ENCODE results near the gene AP1S1. TPM values are rescaled to one million over a fixed set of nuclear protein-coding genes. Genes with fewer than 3 reads are reported as not detected.

Gene AP1S1
- total RNA-seq, 4 donors from 2014 or later, result 28.2 to 44.4 (median 35.5) TPM

GRCh38 chr7:101208794-101209193, 54.5 kb downstream of the AP1S1 start:
- DNase-seq (ENCODE audit: extremely low spot score), result no peak
- peaks cover 44 to 81% (median 80%) of the 10 kb centered on the region in 4 donors for H3K36me3 ChIP-seq
- H3K4me3 ChIP-seq, result no peak overlapping the region
- H3K9me3 ChIP-seq, result no peaks in the 10 kb centered on the region
- H3K4me1 ChIP-seq, result no peaks in the 10 kb centered on the region
- WGBS, result 94% methylated on average over 14 of the region's 14 CpGs
- no peak overlapping the region for H3K27ac ChIP-seq (replicated peaks in 1 of 4)
- intact Hi-C loops (cut with DNase I), result no loop called here
- peaks cover 0 to 4% (median 0%) of the 10 kb centered on the region in 4 donors for H3K27me3 ChIP-seq
- TF ChIP-seq, protein P1, sequence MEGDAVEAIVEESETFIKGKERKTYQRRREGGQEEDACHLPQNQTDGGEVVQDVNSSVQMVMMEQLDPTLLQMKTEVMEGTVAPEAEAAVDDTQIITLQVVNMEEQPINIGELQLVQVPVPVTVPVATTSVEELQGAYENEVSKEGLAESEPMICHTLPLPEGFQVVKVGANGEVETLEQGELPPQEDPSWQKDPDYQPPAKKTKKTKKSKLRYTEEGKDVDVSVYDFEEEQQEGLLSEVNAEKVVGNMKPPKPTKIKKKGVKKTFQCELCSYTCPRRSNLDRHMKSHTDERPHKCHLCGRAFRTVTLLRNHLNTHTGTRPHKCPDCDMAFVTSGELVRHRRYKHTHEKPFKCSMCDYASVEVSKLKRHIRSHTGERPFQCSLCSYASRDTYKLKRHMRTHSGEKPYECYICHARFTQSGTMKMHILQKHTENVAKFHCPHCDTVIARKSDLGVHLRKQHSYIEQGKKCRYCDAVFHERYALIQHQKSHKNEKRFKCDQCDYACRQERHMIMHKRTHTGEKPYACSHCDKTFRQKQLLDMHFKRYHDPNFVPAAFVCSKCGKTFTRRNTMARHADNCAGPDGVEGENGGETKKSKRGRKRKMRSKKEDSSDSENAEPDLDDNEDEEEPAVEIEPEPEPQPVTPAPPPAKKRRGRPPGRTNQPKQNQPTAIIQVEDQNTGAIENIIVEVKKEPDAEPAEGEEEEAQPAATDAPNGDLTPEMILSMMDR (IDR thresholded peaks at IDR 0.05), result no peak
- TF ChIP-seq POLR2A (IDR thresholded peaks at IDR 0.05; ENCODE audit: low read depth) (no peak), POLR2AphosphoS5 (IDR thresholded peaks at IDR 0.05) (no peak), EP300 (IDR thresholded peaks at IDR 0.05) (no peak)

DNA sequence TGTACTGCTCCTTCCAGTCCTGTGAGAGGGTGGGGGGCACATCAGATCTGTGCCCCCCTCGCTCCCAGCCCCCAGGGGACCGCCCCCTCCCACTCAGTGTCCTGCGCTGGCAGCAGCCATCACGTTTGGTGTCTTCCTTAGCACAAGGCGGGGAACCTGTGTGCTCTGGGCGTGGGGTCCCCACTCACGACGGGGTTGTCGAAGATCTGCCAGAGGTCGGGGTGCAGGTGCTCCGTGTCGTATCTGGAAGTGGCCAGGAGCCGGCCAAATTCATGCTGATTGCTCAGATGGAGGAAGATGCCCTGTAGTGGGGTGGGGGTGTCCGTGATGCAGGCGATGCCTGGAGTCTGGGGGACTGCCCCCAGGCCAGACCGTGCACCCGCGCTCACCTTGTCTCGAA, 55.9 kb downstream of the AP1S1 start:
- peaks cover 0 to 6% (median 6%) of the 10 kb centered on the region in 4 donors for H3K4me1 ChIP-seq
- no peaks in the 10 kb centered on the region for H3K27me3 ChIP-seq
- intact Hi-C loops (cut with DNase I), result no loop called here
- no peak for TF ChIP-seq POLR2AphosphoS5 (IDR thresholded peaks at IDR 0.05)
- TF ChIP-seq POLR2A (IDR thresholded peaks at IDR 0.05; ENCODE audit: low read depth), result no peak
- TF ChIP-seq, protein P1 (IDR thresholded peaks at IDR 0.05), result no peak
- TF ChIP-seq EP300 (IDR thresholded peaks at IDR 0.05), result no peak
- H3K9me3 ChIP-seq, result no peaks in the 10 kb centered on the region
- no peak overlapping the region for H3K4me3 ChIP-seq
- DNase-seq (ENCODE audit: extremely low spot score), result no peak
- WGBS, result 87% methylated on average over 9 of the region's 19 CpGs
- H3K27ac ChIP-seq (replicated peaks in 1 of 4), result no peak overlapping the region
- peaks cover 55 to 95% (median 93%) of the 10 kb centered on the region in 4 donors for H3K36me3 ChIP-seq

Small RNAs within 50 kb of the gene (small RNA-seq; reads per million reads assigned to genes)
- 0 reads per million in 3 donors for gene MIR4653

Other genes starting within 250 kb of the AP1S1 start
- under 1 TPM in 2 of 4 donors, not detected in 2; under 0.01 to 0.23 TPM for gene MUC3A, start 204.9 kb upstream of the AP1S1 start, total RNA-seq
- 1 to 10 TPM in 2 of 4 donors, not detected in 2; 1.1 to 2.5 TPM for gene MUC12, start 184.9 kb upstream of the AP1S1 start, total RNA-seq
- gene MUC17, start 134.4 kb upstream of the AP1S1 start, total RNA-seq, result under 1 TPM in 1 of 4 donors, not detected in 3; 0.06 TPM
- 10 to 100 TPM; 16.2 to 25.1 (median 22.9) TPM for gene TRIM56, start 69.0 kb upstream of the AP1S1 start, total RNA-seq
- gene SERPINE1, start 27.4 kb upstream of the AP1S1 start, total RNA-seq, result 10 to 100 TPM in 2 of 4 donors, 1 to 10 TPM in 2; 9.4 to 54.2 (median 18.2) TPM
- under 1 TPM in 3 of 4 donors, not detected in 1; 0.23 to 0.33 (median 0.26) TPM for gene VGF, start 11.1 kb downstream of the AP1S1 start, total RNA-seq
- gene NAT16, start 25.8 kb downstream of the AP1S1 start, total RNA-seq, result not detected
- gene MOGAT3, start 46.6 kb downstream of the AP1S1 start, total RNA-seq, result under 1 TPM in 1 of 4 donors, not detected in 3; 0.17 TPM
- 10 to 100 TPM; 30.3 to 60.2 (median 50.1) TPM for gene PLOD3, start 63.1 kb downstream of the AP1S1 start, total RNA-seq
- gene ZNHIT1, start 63.7 kb downstream of the AP1S1 start, total RNA-seq, result 10 to 100 TPM; 60.6 to 86.7 (median 77.6) TPM
- 1 to 10 TPM; 5.3 to 9.1 (median 6.4) TPM for gene CLDN15, start 83.3 kb downstream of the AP1S1 start, total RNA-seq
- gene FIS1, start 90.6 kb downstream of the AP1S1 start, total RNA-seq, result 100 to 1,000 TPM; 216 to 310 (median 295) TPM
- gene IFT22, start 167.3 kb downstream of the AP1S1 start, total RNA-seq, result 10 to 100 TPM; 25.2 to 33.1 (median 28.5) TPM
- not detected for gene COL26A1, start 208.4 kb downstream of the AP1S1 start, total RNA-seq

Measured in esophagus muscularis mucosa (tissue), 4 donors.